ENCODE data around the gene MTURN. TPM values are rescaled to one million over a fixed set of nuclear protein-coding genes. Genes with fewer than 3 reads are reported as not detected.

The MTURN gene
- total and polyA plus RNA-seq, 12 donors, result 4.6 to 15.6 (median 7.6) TPM

DNA sequence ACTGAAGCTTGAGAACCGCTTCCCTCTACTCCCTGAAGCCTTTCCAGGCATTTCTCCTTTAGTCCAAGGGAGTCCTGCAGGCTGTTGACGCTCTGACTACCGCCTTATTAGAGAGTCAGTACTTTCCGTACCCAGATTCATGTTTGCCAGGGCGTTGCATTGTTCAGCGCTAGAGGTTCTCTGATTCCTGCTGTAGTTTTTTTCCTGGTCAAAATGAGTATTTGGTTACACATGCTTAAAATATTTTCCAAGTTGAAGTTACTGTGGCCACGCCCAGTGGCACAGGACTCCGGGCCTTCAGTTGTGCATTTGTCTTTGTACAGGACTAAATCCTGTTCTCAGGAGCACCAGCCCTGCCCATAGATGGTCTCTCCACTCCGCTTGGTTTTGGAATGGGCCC, 7.9 kb downstream of the MTURN start:
- intact Hi-C loops (cut with DNase I), result no loop called here
- no peak for DNase-seq
- Histone ChIP-seq H3K27ac (no peak overlapping the region), H3K9me3 (replicated peaks in 1 of 3) (no peaks in the 10 kb centered on the region), H3K4me1 (replicated peaks in 1 of 2) (no peaks in the 10 kb centered on the region), H3K27me3 (no peaks in the 10 kb centered on the region), H3K4me3 (no peak overlapping the region), H3K36me3 (replicated peaks in 1 of 2) (no peaks in the 10 kb centered on the region)
- TF ChIP-seq, protein P1, sequence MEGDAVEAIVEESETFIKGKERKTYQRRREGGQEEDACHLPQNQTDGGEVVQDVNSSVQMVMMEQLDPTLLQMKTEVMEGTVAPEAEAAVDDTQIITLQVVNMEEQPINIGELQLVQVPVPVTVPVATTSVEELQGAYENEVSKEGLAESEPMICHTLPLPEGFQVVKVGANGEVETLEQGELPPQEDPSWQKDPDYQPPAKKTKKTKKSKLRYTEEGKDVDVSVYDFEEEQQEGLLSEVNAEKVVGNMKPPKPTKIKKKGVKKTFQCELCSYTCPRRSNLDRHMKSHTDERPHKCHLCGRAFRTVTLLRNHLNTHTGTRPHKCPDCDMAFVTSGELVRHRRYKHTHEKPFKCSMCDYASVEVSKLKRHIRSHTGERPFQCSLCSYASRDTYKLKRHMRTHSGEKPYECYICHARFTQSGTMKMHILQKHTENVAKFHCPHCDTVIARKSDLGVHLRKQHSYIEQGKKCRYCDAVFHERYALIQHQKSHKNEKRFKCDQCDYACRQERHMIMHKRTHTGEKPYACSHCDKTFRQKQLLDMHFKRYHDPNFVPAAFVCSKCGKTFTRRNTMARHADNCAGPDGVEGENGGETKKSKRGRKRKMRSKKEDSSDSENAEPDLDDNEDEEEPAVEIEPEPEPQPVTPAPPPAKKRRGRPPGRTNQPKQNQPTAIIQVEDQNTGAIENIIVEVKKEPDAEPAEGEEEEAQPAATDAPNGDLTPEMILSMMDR (IDR thresholded peaks at IDR 0.05), result no peak
- TF ChIP-seq POLR2A (IDR thresholded peaks at IDR 0.05), result no peak
- 87 to 94% (median 94%) methylated on average over 9 of the region's 9 CpGs for WGBS, 4 donors

GRCh38 chr7:30143748-30144251, 9.0 kb downstream of the MTURN start:
- Histone ChIP-seq H3K27me3 (no peaks in the 10 kb centered on the region), H3K27ac (no peak overlapping the region), H3K36me3 (replicated peaks in 1 of 2) (no peaks in the 10 kb centered on the region), H3K4me3 (no peak overlapping the region), H3K4me1 (replicated peaks in 1 of 2) (no peaks in the 10 kb centered on the region), H3K9me3 (replicated peaks in 1 of 3) (no peaks in the 10 kb centered on the region)
- 89 to 94% (median 92%) methylated on average over 1 of the region's 1 CpG for WGBS, 4 donors
- DNase-seq, result no peak
- intact Hi-C loops (cut with DNase I), result no loop called here
- TF ChIP-seq POLR2A (IDR thresholded peaks at IDR 0.05), result no peak
- TF ChIP-seq, protein P1 (IDR thresholded peaks at IDR 0.05), result no peak

- Histone ChIP-seq H3K4me1 (replicated peaks in 1 of 2) (no peaks in the 10 kb centered on the region), H3K27me3 (no peaks in the 10 kb centered on the region), H3K4me3 (no peak overlapping the region), H3K36me3 (replicated peaks in 1 of 2) (no peaks in the 10 kb centered on the region), H3K9me3 (replicated peaks in 1 of 3) (no peaks in the 10 kb centered on the region), H3K27ac (no peak overlapping the region)
- intact Hi-C loops (cut with DNase I), result no loop called here
- no peak for DNase-seq
- WGBS, 4 donors, result 78 to 82% (median 80%) methylated on average over 5 of the region's 5 CpGs
- TF ChIP-seq POLR2A (IDR thresholded peaks at IDR 0.05), result no peak
- TF ChIP-seq, protein P1 (IDR thresholded peaks at IDR 0.05), result no peak
These were observed 10.0 kb downstream of the MTURN start for GRCh38 chr7:30144657-30145306.

GRCh38 chr7:30145426-30145970, 10.7 kb downstream of the MTURN start:
- H3K4me1 ChIP-seq (replicated peaks in 1 of 2), result no peaks in the 10 kb centered on the region

More at GRCh38 chr7:30145426-30145970, 10.7 kb downstream of the MTURN start:
- Histone ChIP-seq H3K27ac (no peak overlapping the region), H3K27me3 (no peaks in the 10 kb centered on the region), H3K36me3 (replicated peaks in 1 of 2) (no peaks in the 10 kb centered on the region), H3K4me3 (no peak overlapping the region), H3K9me3 (replicated peaks in 1 of 3) (no peaks in the 10 kb centered on the region)
- TF ChIP-seq POLR2A (IDR thresholded peaks at IDR 0.05), result no peak
- TF ChIP-seq, protein P1 (IDR thresholded peaks at IDR 0.05), result no peak
- 86 to 88% (median 87%) methylated on average over 6 of the region's 6 CpGs for WGBS, 4 donors
- intact Hi-C loops (cut with DNase I), result no loop called here
- DNase-seq, result no peak

Data from adrenal gland (tissue), 12 donors.